DND-41 (cell line): Measurements from ENCODE around the gene EML6.

ENCODE experiments used
- ATAC-seq: fragments of 200-7000 bp; cut with Tn5 transposase; 3 replicates; pipeline ENCODE4 v1.9.1; 2021; ENCODE audit warnings: low read depth; ENCODE audit not compliant: insufficient read depth
- DNase-seq: peaks from one replicate; pipeline ENCODE4 v3.0.0-alpha.2; 2020
- H2AFZ ChIP-seq: 2 replicates; pipeline ENCODE4 v1.6.0; 2012; ENCODE audit warnings: low read depth, low read length
- H3K27ac ChIP-seq: 2 replicates; pipeline ENCODE4 v1.5.1; 2012; ENCODE audit warnings: low read length, inconsistent platforms
- H3K27me3 ChIP-seq: fragments of 200-600 bp; sonication (generic); 2 replicates; pipeline ENCODE4 v1.6.0; 2012; ENCODE audit warnings: low read length, mild to moderate bottlenecking, inconsistent platforms; ENCODE audit not compliant: insufficient read depth, poor library complexity
- H3K36me3 ChIP-seq: 2 replicates; pipeline ENCODE4 v1.5.1; 2012; ENCODE audit warnings: low read length, inconsistent platforms; ENCODE audit not compliant: insufficient read depth
- H3K4me1 ChIP-seq: 2 replicates; pipeline ENCODE4 v1.5.1; 2012; ENCODE audit warnings: mild to moderate bottlenecking, low read length; ENCODE audit not compliant: insufficient read depth
- H3K4me2 ChIP-seq: 2 replicates; pipeline ENCODE4 v1.6.0; 2012; ENCODE audit warnings: mild to moderate bottlenecking, moderate library complexity, low read length, inconsistent platforms; ENCODE audit not compliant: insufficient read depth
- H3K4me3 ChIP-seq, 2 experiments: fragments of 200-600 bp in 1 of 2; shearing (Covaris generic) in 1 of 2; 2 replicates each; pipeline ENCODE4 v1.5.1; 2012 to 2016; ENCODE audit warnings: inconsistent platforms in 2 of 2, low read length in 2 of 2, mild to moderate bottlenecking in 2 of 2, low read depth in 1 of 2, moderate library complexity in 1 of 2
- H3K79me2 ChIP-seq: 2 replicates; pipeline ENCODE4 v1.6.0; 2012; ENCODE audit warnings: low read length, inconsistent platforms; ENCODE audit not compliant: insufficient read depth
- H3K9ac ChIP-seq: 2 replicates; pipeline ENCODE4 v1.6.0; 2012; ENCODE audit warnings: low read depth, mild to moderate bottlenecking, inconsistent platforms, low read length, moderate library complexity
- H3K9me3 ChIP-seq: 2 replicates; pipeline ENCODE4 v1.5.1; 2012; ENCODE audit warnings: low read length, moderate library complexity, mild to moderate bottlenecking, inconsistent platforms; ENCODE audit not compliant: insufficient read depth, severe bottlenecking
- H4K20me1 ChIP-seq: 2 replicates; pipeline ENCODE4 v1.6.0; 2012; ENCODE audit warnings: low read length; ENCODE audit not compliant: insufficient read depth
- CTCF ChIP-seq: IDR thresholded peaks from 2 replicates; pipeline ENCODE4 v1.5.1; 2012; ENCODE audit warnings: borderline replicate concordance, low read length, moderate library complexity, mild to moderate bottlenecking; ENCODE audit not compliant: poor library complexity, severe bottlenecking; ENCODE audit errors: extremely low read depth
- EZH2 ChIP-seq: IDR thresholded peaks from 3 replicates; pipeline ENCODE4 v1.6.1; 2012; ENCODE audit warnings: borderline replicate concordance, low read depth, mild to moderate bottlenecking, moderate library complexity, low read length, inconsistent platforms; ENCODE audit not compliant: severe bottlenecking

EML6 gene

GRCh38 chr2:54876764-54877163 lies 153.3 kb downstream of the EML6 start:
- Histone ChIP-seq H3K27ac (no peak overlapping the region), H3K79me2 (no peaks in the 10 kb centered on the region), H3K4me2 (no peak overlapping the region), H2AFZ (no peak overlapping the region), H4K20me1 (no peaks in the 10 kb centered on the region), H3K9ac (no peak overlapping the region), H3K36me3 (no peaks in the 10 kb centered on the region), H3K27me3 (no peaks in the 10 kb centered on the region), H3K4me3 (no peak overlapping the region), H3K4me1 (peaks cover 3% of the 10 kb centered on the region; the same call in 1 of the 2 replicates), H3K9me3 (no peaks in the 10 kb centered on the region)
- no peak for ATAC-seq
- no peak for DNase-seq
- TF ChIP-seq CTCF: no peak
- TF ChIP-seq EZH2: no peak

- no peak for ATAC-seq
- peaks cover 5% of the 10 kb centered on the region; the same call in 1 of the 2 replicates for H3K4me1 ChIP-seq
- H3K79me2 ChIP-seq: no peaks in the 10 kb centered on the region
- H2AFZ ChIP-seq: no peak overlapping the region
- H4K20me1 ChIP-seq: no peaks in the 10 kb centered on the region
- no peak overlapping the region for H3K27ac ChIP-seq
- H3K4me2 ChIP-seq: no peak overlapping the region
- H3K9ac ChIP-seq: no peak overlapping the region
- TF ChIP-seq EZH2 (no peak), CTCF (no peak)
- no peak overlapping the region for H3K4me3 ChIP-seq
- no peak for DNase-seq
- H3K36me3 ChIP-seq: no peaks in the 10 kb centered on the region
- H3K9me3 ChIP-seq: no peaks in the 10 kb centered on the region
- no peaks in the 10 kb centered on the region for H3K27me3 ChIP-seq
These were observed 154.7 kb downstream of the EML6 start for GRCh38 chr2:54878182-54878581.

- Histone ChIP-seq H2AFZ (no peak overlapping the region), H3K9me3 (no peaks in the 10 kb centered on the region), H3K9ac (no peak overlapping the region), H3K4me2 (no peak overlapping the region), H3K4me3 (no peak overlapping the region), H3K4me1 (peaks cover 5% of the 10 kb centered on the region; the same call in 1 of the 2 replicates), H3K27ac (no peak overlapping the region), H3K36me3 (no peaks in the 10 kb centered on the region), H3K79me2 (no peaks in the 10 kb centered on the region), H4K20me1 (no peaks in the 10 kb centered on the region), H3K27me3 (no peaks in the 10 kb centered on the region)
- ATAC-seq (no peak), DNase-seq (no peak)
- TF ChIP-seq EZH2 (no peak), CTCF (no peak)
These were observed 155.6 kb downstream of the EML6 start for GRCh38 chr2:54879032-54879431.
